GM12878 (cell line): ENCODE measurements around the gene CYTH2.

Experiments used
- EP300 ChIP-seq, 2 experiments: fragments of 150-350 bp in 1 of 2; IDR thresholded peaks; 2 replicates each; pipeline ENCODE4 v1.6.1; 2011 to 2012; ENCODE audit warnings: low read depth in 2 of 2, low read length in 2 of 2, borderline replicate concordance in 1 of 2, improper control_type of control experiment in 1 of 2, inconsistent platforms in 1 of 2; ENCODE audit not compliant: control insufficient read depth in 1 of 2
- POLR2A ChIP-seq: IDR thresholded peaks from 2 replicates; pipeline ENCODE4 v1.6.1; 2011; ENCODE audit warnings: low read depth, mild to moderate bottlenecking, low read length
- SIN3A ChIP-seq: IDR thresholded peaks from 2 replicates; pipeline ENCODE4 v1.6.1; 2012; ENCODE audit warnings: low read depth, low read length, improper control_type of control experiment
- STAT3 ChIP-seq: IDR thresholded peaks from 2 replicates; pipeline ENCODE4 v1.6.1; 2011; ENCODE audit warnings: low read depth, low read length, improper control_type of control experiment
- TF ChIP-seq, protein P1 (sequence below): IDR thresholded peaks from 2 replicates; pipeline ENCODE4 v1.6.1; 2012; ENCODE audit warnings: low read depth, low read length, improper control_type of control experiment
- TF ChIP-seq, protein P2 (sequence below): IDR thresholded peaks from 2 replicates; pipeline ENCODE4 v1.6.1; 2011; ENCODE audit warnings: low read depth, mild to moderate bottlenecking, low read length, moderate library complexity, borderline replicate concordance; ENCODE audit errors: extremely low read depth
- TF ChIP-seq, protein P3 (sequence below), 3 experiments: IDR thresholded peaks in 2 of 3; conservative IDR thresholded peaks in 1 of 3; 2 replicates each; pipeline ENCODE4 v1.5.1; 2011; ENCODE audit warnings: low read depth in 3 of 3, low read length in 3 of 3, mild to moderate bottlenecking in 3 of 3, control low read depth in 2 of 3, moderate library complexity in 2 of 3, inconsistent platforms in 1 of 3, mixed read lengths in 1 of 3; ENCODE audit not compliant: control insufficient read depth in 2 of 3, insufficient read depth in 1 of 3; ENCODE audit errors: extremely low read depth in 1 of 3

DNA sequence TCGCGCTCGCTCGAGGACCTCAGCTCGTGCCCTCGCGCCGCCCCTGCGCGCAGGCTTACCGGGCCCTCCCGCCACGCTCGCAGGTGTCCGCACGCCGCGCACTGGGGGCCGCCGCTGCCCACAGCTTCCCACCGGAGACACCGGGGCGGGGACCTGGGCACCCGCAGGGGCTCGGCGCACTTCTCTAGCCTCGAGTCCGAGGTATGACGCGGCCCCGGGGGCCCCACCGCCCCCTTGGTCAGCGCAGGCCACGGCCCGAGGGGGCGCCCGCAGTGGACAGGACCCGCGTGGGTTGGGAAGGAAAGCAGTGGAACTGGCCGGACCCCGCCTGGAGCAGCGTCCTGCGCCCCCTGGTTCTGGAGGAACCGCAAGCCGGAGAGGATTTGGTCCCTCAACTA is 25.4 kb upstream of the CYTH2 start:
- TF ChIP-seq POLR2A: no peak
- TF ChIP-seq STAT3: no peak
- TF ChIP-seq, protein P1, sequence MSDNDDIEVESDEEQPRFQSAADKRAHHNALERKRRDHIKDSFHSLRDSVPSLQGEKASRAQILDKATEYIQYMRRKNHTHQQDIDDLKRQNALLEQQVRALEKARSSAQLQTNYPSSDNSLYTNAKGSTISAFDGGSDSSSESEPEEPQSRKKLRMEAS: no peak
- TF ChIP-seq, protein P2, sequence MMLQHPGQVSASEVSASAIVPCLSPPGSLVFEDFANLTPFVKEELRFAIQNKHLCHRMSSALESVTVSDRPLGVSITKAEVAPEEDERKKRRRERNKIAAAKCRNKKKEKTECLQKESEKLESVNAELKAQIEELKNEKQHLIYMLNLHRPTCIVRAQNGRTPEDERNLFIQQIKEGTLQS: no peak
- no peak for TF ChIP-seq EP300 (IDR thresholded peaks at IDR 0.05; ENCODE audit: borderline replicate concordance in 1 of 2, control insufficient read depth in 1 of 2, low read depth in 2 of 2, low read length in 2 of 2)
- TF ChIP-seq, protein P3, sequence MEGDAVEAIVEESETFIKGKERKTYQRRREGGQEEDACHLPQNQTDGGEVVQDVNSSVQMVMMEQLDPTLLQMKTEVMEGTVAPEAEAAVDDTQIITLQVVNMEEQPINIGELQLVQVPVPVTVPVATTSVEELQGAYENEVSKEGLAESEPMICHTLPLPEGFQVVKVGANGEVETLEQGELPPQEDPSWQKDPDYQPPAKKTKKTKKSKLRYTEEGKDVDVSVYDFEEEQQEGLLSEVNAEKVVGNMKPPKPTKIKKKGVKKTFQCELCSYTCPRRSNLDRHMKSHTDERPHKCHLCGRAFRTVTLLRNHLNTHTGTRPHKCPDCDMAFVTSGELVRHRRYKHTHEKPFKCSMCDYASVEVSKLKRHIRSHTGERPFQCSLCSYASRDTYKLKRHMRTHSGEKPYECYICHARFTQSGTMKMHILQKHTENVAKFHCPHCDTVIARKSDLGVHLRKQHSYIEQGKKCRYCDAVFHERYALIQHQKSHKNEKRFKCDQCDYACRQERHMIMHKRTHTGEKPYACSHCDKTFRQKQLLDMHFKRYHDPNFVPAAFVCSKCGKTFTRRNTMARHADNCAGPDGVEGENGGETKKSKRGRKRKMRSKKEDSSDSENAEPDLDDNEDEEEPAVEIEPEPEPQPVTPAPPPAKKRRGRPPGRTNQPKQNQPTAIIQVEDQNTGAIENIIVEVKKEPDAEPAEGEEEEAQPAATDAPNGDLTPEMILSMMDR (IDR thresholded peaks at IDR 0.05 in 2 of 3, conservative IDR thresholded peaks at IDR 0.05 in 1 of 3; ENCODE audit: control insufficient read depth in 2 of 3, extremely low read depth in 1 of 3, insufficient read depth in 1 of 3, low read depth in 3 of 3, low read length in 3 of 3): no peak
- TF ChIP-seq SIN3A: no peak
